Right renal cortex interstitium (tissue), 3 donors: ENCODE results near the gene ERCC6L2. TPM values are rescaled to one million over a fixed set of nuclear protein-coding genes. Genes with fewer than 3 reads are reported as not detected.

Source experiments
- DNase-seq, 3 donors: peaks; one replicate each; pipeline ENCODE4 v3.0.0-alpha.2; 2013; ENCODE audit warnings: low read depth in 3 of 3, low spot score in 2 of 3
- polyA plus RNA-seq, 3 donors: library from polyadenylated mRNA; unstranded; fragments of 120-200 nt; gene quantifications; one replicate each; pipeline ENCODE4 v1.2.1, GENCODE V29; 2013; ENCODE audit not compliant: insufficient read length in 3 of 3

Gene ERCC6L2
- polyA plus RNA-seq, 3 donors = 48.0 to 55.7 (median 53.6) TPM

GRCh38 chr9:95912773-95913172 is 37.3 kb downstream of the ERCC6L2 start:
- no peak for DNase-seq

- no peak for DNase-seq
These were observed 44.5 kb downstream of the ERCC6L2 start for GRCh38 chr9:95920017-95920416.

GRCh38 chr9:95923794-95924193 is 48.3 kb downstream of the ERCC6L2 start:
- no peak for DNase-seq

- no peak for DNase-seq
These were observed 49.5 kb downstream of the ERCC6L2 start for GRCh38 chr9:95924987-95925386.

DNA sequence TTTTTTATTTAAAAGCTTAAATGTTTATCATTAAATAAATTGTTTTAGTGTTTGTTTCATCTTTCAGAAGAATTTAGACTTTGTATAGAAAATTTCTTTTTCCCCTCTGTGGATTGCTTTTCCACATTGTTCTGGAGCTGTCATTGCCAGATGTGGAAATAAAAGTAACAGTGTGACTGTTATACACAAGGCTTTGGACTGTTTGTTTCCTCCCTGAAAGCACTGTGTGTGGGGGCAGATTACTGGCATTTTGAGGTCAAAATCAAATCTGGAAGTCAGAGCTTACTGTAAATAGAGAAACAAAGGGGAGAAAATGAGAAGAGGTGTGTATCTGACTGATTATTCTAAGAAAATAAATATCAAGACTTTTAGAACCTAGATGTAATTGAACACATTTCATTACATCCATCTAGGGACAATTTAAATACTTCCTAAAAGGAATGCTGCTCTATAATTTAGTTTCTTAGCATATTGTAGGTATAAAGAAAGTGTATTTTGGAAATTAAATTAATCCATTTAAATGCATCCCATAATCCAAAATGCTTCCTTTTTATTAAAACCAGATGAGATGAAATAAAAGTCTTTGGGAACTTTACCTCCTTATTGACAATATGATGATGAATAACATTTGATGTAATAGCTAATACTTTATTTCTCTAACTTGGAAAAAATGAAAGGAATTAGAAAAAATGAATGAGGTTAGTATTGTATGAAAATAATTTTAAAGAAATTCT is 51.9 kb downstream of the ERCC6L2 start:
- no peak for DNase-seq

GRCh38 chr9:95930277-95930676 is 54.8 kb downstream of the ERCC6L2 start:
- DNase-seq = no peak

DNA sequence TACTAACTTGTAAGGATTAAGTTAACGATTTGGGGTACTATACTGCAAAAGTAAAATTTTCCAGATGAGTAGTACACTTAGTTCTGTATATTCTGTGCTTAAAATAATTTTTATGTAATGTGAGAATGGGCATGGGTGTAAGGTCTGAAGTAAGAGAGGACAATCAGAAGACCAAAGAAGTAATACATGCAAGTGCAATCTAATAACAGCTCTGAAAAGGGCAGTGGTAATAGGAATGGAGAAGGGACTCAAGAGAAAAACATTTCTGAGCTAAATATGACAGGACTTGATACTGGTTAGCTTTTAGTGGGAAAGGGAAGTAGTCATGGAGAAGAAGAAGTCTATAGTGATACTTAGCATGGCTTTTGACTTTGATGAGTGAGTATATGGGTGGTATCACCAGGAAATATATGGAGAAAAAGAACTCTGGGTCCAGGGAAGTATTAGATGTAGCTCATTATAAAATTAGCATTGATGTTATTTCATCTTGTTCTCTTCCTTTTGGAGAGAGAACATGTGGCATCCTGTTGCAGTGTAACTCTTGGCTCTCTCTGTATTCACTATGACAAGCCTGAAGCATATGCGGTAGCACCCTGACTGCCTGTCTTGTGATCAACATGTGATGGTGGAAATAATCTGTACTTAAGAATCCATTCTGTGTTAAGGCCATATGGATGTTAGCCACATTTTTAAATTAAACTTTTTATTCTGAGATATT is 60.5 kb downstream of the ERCC6L2 start:
- no peak for DNase-seq

- no peak for DNase-seq
These were observed 61.1 kb downstream of the ERCC6L2 start for GRCh38 chr9:95936579-95937075.

- DNase-seq = no peak
These were observed 61.6 kb downstream of the ERCC6L2 start for GRCh38 chr9:95937131-95937530.

DNA sequence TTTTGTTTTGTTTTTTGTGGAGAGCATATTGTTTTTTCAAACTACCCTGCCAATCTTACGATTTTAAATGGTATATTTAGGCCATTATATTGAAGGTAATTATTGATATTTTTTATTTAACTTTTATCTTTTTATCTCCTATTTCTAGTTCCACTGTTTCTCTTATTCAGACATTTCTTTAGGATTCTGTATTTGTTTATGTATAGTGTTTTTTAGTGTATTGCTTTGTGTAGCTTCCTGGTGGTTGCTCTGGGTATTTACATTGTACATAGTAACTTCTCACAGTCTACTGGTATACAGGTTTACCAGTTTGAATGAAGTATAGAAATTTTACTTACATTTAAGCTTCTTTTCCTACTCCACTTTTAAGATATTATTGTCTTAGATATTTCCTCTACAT is 63.2 kb downstream of the ERCC6L2 start:
- DNase-seq = no peak

DNA sequence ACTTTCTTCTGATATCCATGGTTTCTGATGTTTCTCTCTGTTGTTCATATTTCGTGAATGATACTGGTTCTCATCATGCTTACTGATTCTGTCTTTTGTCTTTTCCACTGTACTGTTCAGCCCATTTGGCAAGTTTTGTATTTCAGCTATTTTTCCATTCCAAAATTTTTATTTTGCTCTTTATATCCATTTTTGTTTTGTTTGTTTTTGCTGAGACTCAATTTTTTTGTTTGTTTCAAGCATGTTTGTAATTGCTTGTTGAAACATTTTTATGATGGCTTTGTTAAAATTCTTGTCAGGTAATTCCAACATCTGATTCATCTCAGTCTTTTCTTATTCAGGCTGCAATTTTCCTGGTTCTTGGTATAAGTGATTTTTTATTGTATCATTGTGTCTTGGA is 64.0 kb downstream of the ERCC6L2 start:
- DNase-seq = no peak

DNA sequence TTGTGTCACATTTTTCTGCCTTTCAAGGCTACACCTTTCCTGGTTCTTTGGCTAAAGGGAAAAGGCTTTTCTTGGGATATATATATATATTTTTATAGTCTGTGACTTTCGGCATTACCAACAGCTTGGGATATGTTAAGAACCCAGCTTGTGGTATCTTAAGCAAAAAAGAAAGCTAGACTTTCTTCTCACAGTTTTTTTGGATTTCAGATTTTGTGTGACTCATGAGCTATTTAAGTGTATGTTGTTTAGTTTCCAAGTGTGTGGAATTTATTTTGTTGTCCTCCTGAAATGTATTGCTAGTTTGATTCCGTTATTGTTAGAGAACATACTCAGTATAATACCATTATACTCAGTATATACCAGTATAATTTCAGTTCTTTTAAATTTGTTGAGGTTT is 64.8 kb downstream of the ERCC6L2 start:
- no peak for DNase-seq

- DNase-seq = no peak
These were observed 66.5 kb downstream of the ERCC6L2 start for GRCh38 chr9:95942016-95942415.

DNA sequence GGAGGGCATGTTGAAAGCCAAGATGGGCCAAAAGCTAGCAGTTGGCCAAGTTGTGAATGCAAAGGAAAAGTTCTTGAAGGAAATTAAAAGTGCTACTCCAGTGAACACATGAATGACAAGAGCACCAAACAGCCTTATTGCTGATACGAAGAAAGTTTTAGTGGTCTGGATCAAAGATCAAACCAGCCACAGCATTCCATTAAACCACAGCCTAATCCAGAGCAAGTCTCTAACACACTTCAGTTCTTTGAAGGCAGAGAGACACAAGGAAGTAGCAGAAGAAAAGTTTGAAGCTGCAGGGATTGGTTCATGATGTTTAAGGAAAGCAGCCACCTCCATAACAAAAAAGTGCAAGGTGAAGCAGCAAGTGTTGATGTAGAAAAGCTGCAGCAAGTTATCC is 71.6 kb downstream of the ERCC6L2 start:
- no peak for DNase-seq

- no peak for DNase-seq
These were observed 77.0 kb downstream of the ERCC6L2 start for GRCh38 chr9:95952471-95952870.

- no peak for DNase-seq
These were observed 78.5 kb downstream of the ERCC6L2 start for GRCh38 chr9:95953986-95954385.

DNA sequence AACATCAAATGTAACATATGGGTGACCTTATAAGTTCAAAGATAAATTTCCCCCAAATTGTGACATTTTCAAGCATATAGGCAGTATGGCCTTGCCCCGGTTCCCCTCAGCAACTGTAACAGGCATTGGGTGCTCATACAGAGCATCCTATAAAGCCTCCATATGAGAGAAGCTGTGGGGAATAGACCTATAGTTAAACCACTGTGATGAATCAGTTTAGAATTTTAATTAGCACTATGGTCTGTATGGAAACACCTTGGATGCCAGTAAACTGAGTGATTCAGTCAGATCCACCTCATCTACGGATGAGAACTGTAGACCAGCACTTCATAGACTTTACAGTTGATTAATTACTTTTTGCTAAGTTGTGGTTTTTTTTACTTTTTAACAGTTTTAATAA is 79.4 kb downstream of the ERCC6L2 start:
- no peak for DNase-seq

DNA sequence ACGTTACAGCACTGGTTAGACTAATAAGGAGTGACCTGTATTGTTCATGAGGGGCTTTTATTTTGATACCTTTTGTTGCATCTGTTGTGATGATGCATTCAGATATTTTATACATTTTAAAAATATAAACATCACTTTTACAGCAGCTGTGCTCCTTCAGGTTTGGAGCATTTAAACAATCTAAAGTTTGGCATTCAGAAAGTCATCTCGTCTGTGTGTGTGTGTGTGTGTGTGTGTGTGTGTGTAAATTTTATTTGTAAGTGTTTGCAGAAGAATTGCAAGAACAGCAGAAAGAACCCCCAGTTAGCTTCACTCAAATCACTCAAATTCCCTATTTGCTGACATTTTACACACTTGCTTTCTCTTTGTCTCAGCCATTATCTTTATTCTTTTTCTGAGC is 87.4 kb downstream of the ERCC6L2 start:
- DNase-seq = no peak

DNA sequence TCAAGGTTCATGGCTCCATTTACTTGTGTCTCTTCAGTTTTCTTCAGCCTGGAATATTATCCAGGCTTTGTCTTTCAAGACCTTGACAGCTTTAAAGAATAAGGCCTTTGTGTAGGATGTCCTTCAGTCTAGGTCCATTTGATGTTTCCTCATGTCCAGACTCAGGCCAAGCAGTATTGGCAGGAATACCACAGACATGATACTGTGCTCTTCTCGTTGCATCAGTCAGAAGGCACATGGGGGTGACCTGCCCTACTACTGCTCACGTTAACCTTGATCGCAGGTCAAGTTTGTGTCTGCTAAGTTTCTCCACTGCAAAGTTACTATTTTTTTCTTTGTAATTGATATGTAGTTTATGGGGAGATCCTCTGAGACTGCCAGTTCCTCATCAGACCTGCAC is 88.2 kb downstream of the ERCC6L2 start:
- no peak for DNase-seq

DNA sequence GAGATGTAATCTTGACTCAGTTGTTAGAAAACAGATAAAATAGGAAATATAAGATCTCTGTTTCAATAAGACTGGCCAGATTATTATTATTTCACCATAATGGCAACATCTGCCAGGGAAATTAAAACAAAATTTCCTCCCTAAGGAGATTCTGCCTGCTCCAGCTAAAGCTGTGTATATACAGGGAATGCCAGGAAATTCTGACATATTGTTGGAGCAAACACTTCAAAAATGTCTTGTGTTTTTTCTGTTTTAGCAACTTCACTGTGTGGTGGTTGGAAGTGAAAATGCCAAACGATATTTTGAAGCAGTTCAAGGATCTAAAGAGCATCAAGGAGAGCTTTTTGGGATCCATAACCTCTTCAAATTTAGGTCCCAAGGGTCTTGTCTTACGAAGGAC is 90.8 kb downstream of the ERCC6L2 start:
- no peak for DNase-seq

DNA sequence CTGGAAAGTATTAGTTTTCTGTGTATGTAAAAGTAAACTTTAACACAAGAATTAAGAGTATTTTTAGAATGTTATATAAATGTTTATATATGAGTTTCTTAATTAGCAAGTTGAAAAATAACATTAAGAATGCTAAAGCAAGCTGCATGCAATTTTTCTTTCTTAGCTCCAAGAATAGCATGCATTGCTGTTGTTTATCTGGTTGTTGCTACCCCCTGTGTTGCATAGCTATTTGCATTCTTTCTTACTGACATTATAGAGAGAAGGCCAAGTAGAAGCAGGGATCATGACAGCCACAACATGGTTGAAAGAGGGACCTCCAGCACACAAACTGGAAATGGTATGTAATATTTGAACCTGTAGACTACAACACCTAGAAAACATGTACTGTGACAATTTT is 94.8 kb downstream of the ERCC6L2 start:
- no peak for DNase-seq

DNA sequence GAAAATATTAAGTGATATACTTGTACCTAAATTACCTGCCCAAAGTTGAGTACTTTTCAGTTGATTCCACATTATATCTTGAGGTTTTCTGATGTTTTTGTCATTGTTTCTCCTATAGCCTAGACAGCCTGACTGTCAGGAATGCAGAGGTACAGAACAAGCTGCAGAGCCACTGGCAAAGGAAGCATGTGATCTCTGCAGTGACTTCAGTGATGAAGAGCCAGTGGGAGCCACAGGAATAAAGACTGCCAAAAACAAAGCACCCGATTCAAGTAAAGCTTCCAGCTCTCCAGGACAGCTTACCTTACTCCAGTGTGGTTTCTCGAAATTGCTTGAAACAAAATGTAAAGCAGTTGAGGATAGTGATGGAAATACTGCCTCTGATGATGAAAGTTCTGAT is 96.3 kb downstream of the ERCC6L2 start:
- no peak for DNase-seq
